Uterus (tissue), 4 donors: ENCODE data around the gene ERCC5. TPM values are rescaled to one million over a fixed set of nuclear protein-coding genes. Genes with fewer than 3 reads are reported as not detected.

Experiments
- DNase-seq, 2 donors: peaks; one replicate each; pipeline ENCODE4 v3.0.0-alpha.2; 2019 to 2020
- H3K27ac ChIP-seq, 2 donors: fragments of 200-600 bp; sonication (generic); 1 replicate in 1 of 2; 2 replicates in 1 of 2; pipeline ENCODE4 v1.5.1; 2016 to 2018
- H3K27me3 ChIP-seq, 2 donors: fragments of 200-600 bp; sonication (generic); one replicate each; pipeline ENCODE4 v1.5.1; 2018 to 2019; ENCODE audit warnings: control low read depth in 1 of 2
- H3K36me3 ChIP-seq, 2 donors: fragments of 200-600 bp; sonication (generic); one replicate each; pipeline ENCODE4 v1.5.1; 2019; ENCODE audit warnings: control low read depth in 1 of 2
- H3K4me1 ChIP-seq, 2 donors: fragments of 200-600 bp; sonication (generic); one replicate each; pipeline ENCODE4 v1.5.1; 2018 to 2019; ENCODE audit warnings: control low read depth in 1 of 2
- H3K4me3 ChIP-seq, 2 donors: fragments of 200-600 bp; sonication (generic); 1 replicate in 1 of 2; 2 replicates in 1 of 2; pipeline ENCODE4 v1.5.1; 2018 to 2019; ENCODE audit warnings: mild to moderate bottlenecking in 1 of 2
- H3K9me3 ChIP-seq, 2 donors: fragments of 200-600 bp; sonication (generic); one replicate each; pipeline ENCODE4 v1.5.1; 2019; ENCODE audit warnings: control low read depth in 1 of 2
- POLR2A ChIP-seq, 2 donors: fragments of 450-650 bp; IDR thresholded peaks; one replicate each; pipeline ENCODE4 v1.6.1; 2016; ENCODE audit warnings: antibody characterized with exemption in 2 of 2, mild to moderate bottlenecking in 1 of 2, moderate library complexity in 1 of 2
- intact Hi-C: fragments of 100-400 bp; cut with DNase I; formaldehyde crosslinking; loops from one replicate; pipeline ENCODE4 v1.15.1; 2023; ENCODE audit warnings: low total_unique reads
- total RNA-seq, 4 donors: library from RNA; depleted of rRNA in 3 of 4; stranded (reverse); fragments of >200 nt in 3 of 4; gene quantifications; one replicate each; pipeline versions ENCODE4 v1.1.0 to v1.2.4, GENCODE V29; 2014 to 2023
- TF ChIP-seq, protein P1 (sequence below), 4 experiments: fragments of 200-600 bp in 2 of 4; fragments of 450-650 bp in 2 of 4; sonication (generic) in 2 of 4; IDR thresholded peaks; one replicate each; pipeline ENCODE4 v1.5.1; 2016 to 2019; ENCODE audit warnings: antibody characterized with exemption in 4 of 4, mild to moderate bottlenecking in 2 of 4, moderate library complexity in 1 of 4
- donor health status: DM: yes; HTN: yes; CAD: no.

The ERCC5 gene
- total RNA-seq, 4 donors from 2014 or later = 43.7 to 134 (median 76.4) TPM

- no peaks in the 10 kb centered on the region for H3K27me3 ChIP-seq
- TF ChIP-seq, protein P1, sequence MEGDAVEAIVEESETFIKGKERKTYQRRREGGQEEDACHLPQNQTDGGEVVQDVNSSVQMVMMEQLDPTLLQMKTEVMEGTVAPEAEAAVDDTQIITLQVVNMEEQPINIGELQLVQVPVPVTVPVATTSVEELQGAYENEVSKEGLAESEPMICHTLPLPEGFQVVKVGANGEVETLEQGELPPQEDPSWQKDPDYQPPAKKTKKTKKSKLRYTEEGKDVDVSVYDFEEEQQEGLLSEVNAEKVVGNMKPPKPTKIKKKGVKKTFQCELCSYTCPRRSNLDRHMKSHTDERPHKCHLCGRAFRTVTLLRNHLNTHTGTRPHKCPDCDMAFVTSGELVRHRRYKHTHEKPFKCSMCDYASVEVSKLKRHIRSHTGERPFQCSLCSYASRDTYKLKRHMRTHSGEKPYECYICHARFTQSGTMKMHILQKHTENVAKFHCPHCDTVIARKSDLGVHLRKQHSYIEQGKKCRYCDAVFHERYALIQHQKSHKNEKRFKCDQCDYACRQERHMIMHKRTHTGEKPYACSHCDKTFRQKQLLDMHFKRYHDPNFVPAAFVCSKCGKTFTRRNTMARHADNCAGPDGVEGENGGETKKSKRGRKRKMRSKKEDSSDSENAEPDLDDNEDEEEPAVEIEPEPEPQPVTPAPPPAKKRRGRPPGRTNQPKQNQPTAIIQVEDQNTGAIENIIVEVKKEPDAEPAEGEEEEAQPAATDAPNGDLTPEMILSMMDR (IDR thresholded peaks at IDR 0.05) = no peak
- TF ChIP-seq POLR2A (IDR thresholded peaks at IDR 0.05) = no peak
Observed at GRCh38 chr13:102900193-102900608, 54.4 kb downstream of the ERCC5 start.

GRCh38 chr13:102901056-102901455, 55.2 kb downstream of the ERCC5 start:
- Histone ChIP-seq H3K4me1 (no peaks in the 10 kb centered on the region), H3K36me3 (no peaks in the 10 kb centered on the region), H3K4me3 (no peak overlapping the region), H3K27me3 (no peaks in the 10 kb centered on the region), H3K27ac (no peak overlapping the region), H3K9me3 (no peaks in the 10 kb centered on the region)
- intact Hi-C loops = no loop called here
- no peak for DNase-seq
- TF ChIP-seq POLR2A (IDR thresholded peaks at IDR 0.05) = no peak
- TF ChIP-seq, protein P1 (IDR thresholded peaks at IDR 0.05) = no peak

More at GRCh38 chr13:102900193-102900608, 54.4 kb downstream of the ERCC5 start:
- Histone ChIP-seq H3K27ac (no peak overlapping the region), H3K36me3 (no peaks in the 10 kb centered on the region), H3K4me1 (no peaks in the 10 kb centered on the region), H3K4me3 (no peak overlapping the region), H3K9me3 (no peaks in the 10 kb centered on the region)
- intact Hi-C loops = no loop called here
- no peak for DNase-seq

DNA sequence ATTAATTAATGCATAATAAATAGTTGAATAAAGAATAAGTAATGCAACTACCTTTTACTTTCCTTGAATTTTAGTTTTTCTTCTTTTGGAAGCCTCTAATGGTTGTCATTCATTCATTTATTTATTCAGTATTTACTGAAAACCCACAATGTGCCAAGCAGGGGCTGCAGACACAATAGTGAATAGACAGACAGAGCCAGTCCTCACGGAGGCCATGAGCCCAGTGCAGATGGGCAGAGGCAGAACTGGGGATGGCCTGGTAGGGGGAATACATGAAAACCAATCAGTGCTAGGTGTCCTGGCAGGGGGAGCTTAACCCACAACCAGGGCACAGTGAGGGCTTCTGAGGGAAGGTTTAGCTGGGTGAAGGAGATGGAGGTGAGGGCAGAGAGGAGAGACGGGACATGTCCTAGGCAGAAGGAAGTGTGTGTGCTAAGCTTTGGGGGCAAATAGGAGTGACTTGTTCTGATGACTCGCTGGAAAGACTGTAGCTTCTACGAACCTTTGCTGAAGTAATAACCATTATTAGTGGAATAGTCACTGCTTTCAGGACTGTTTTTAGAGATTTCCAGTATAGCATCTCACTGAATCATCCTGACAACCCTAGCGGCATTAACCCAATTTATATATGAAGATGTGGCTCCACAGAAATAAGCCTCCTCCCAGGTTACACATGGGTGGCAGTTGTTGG, 55.9 kb downstream of the ERCC5 start:
- Histone ChIP-seq H3K4me3 (no peak overlapping the region), H3K27ac (no peak overlapping the region), H3K4me1 (no peaks in the 10 kb centered on the region), H3K27me3 (no peaks in the 10 kb centered on the region), H3K36me3 (no peaks in the 10 kb centered on the region), H3K9me3 (no peaks in the 10 kb centered on the region)
- intact Hi-C loops = no loop called here
- TF ChIP-seq POLR2A (IDR thresholded peaks at IDR 0.05) = no peak
- TF ChIP-seq, protein P1 (IDR thresholded peaks at IDR 0.05) = no peak
- DNase-seq = no peak

GRCh38 chr13:102902789-102903347, 57.0 kb downstream of the ERCC5 start:
- Histone ChIP-seq H3K4me3 (no peak overlapping the region), H3K9me3 (no peaks in the 10 kb centered on the region), H3K4me1 (no peaks in the 10 kb centered on the region), H3K36me3 (no peaks in the 10 kb centered on the region), H3K27me3 (no peaks in the 10 kb centered on the region), H3K27ac (no peak overlapping the region)
- no peak for TF ChIP-seq POLR2A (IDR thresholded peaks at IDR 0.05)
- TF ChIP-seq, protein P1 (IDR thresholded peaks at IDR 0.05) = no peak
- DNase-seq = no peak
- intact Hi-C loops = no loop called here

GRCh38 chr13:102903659-102904407, 58.0 kb downstream of the ERCC5 start:
- Histone ChIP-seq H3K4me1 (no peaks in the 10 kb centered on the region), H3K9me3 (no peaks in the 10 kb centered on the region), H3K27me3 (no peaks in the 10 kb centered on the region), H3K36me3 (no peaks in the 10 kb centered on the region), H3K27ac (no peak overlapping the region), H3K4me3 (no peak overlapping the region)
- no peak for DNase-seq
- no peak for TF ChIP-seq POLR2A (IDR thresholded peaks at IDR 0.05)
- TF ChIP-seq, protein P1 (IDR thresholded peaks at IDR 0.05) = peak in 1 of 4 experiments; percentile 13
- intact Hi-C loops = no loop called here
